Astrocyte (in vitro differentiated cells and primary cell): ENCODE data around the gene FANK1. TPM values are rescaled to one million over a fixed set of nuclear protein-coding genes. Genes with fewer than 3 reads are reported as not detected.

Experiments
- DNase-seq: peaks from one replicate; pipeline ENCODE4 v3.0.0-alpha.2; 2010; ENCODE audit warnings: low read depth
- FAIRE-seq: peaks from 2 replicates; lab custom pipeline; 2011; peaks lifted over from hg19 to GRCh38; lab: Jason Lieb, UNC
- H2AFZ ChIP-seq: 2 replicates; pipeline ENCODE4 v1.6.0; 2012; ENCODE audit warnings: low read depth, low read length, inconsistent platforms
- H3K27ac ChIP-seq: 2 replicates; pipeline ENCODE4 v1.5.1; 2011; ENCODE audit warnings: low read depth, low read length, inconsistent platforms
- H3K27me3 ChIP-seq: 2 replicates; pipeline ENCODE4 v1.6.0; 2011; ENCODE audit warnings: low read length, inconsistent platforms; ENCODE audit not compliant: insufficient read depth
- H3K36me3 ChIP-seq: 2 replicates; pipeline ENCODE4 v1.5.1; 2011; ENCODE audit warnings: low read length, inconsistent platforms; ENCODE audit not compliant: insufficient read depth
- H3K4me1 ChIP-seq: 2 replicates; pipeline ENCODE4 v1.5.1; 2011; ENCODE audit warnings: low read length, inconsistent platforms; ENCODE audit not compliant: insufficient read depth
- H3K4me2 ChIP-seq: 2 replicates; pipeline ENCODE4 v1.6.0; 2012; ENCODE audit warnings: low read length, inconsistent platforms
- H3K4me3 ChIP-seq: 2 replicates; pipeline ENCODE4 v1.5.1; 2011; ENCODE audit warnings: low read depth, mild to moderate bottlenecking, low read length, inconsistent platforms; ENCODE audit not compliant: insufficient read depth
- H3K79me2 ChIP-seq: 2 replicates; pipeline ENCODE4 v1.6.0; 2012; ENCODE audit warnings: mild to moderate bottlenecking, low read length, inconsistent platforms; ENCODE audit not compliant: insufficient read depth
- H3K9ac ChIP-seq: 2 replicates; pipeline ENCODE4 v1.6.0; 2012; ENCODE audit warnings: mild to moderate bottlenecking, low read length, inconsistent platforms
- H3K9me3 ChIP-seq: 2 replicates; pipeline ENCODE4 v1.5.1; 2012; ENCODE audit warnings: low read depth, mild to moderate bottlenecking, low read length, inconsistent platforms; ENCODE audit not compliant: insufficient read depth
- H4K20me1 ChIP-seq: 2 replicates; pipeline ENCODE4 v1.6.0; 2012; ENCODE audit warnings: low read length, inconsistent platforms; ENCODE audit not compliant: insufficient read depth
- H3K27ac Mint-ChIP-seq: one replicate; pipeline ENCODE4 v1.8.0; 2021; ENCODE audit warnings: mild to moderate bottlenecking, mixed read lengths; ENCODE audit not compliant: unreplicated experiment
- H3K27me3 Mint-ChIP-seq: one replicate; pipeline ENCODE4 v1.8.0; 2021; ENCODE audit warnings: low read depth, mixed read lengths; ENCODE audit not compliant: unreplicated experiment
- H3K36me3 Mint-ChIP-seq: one replicate; pipeline ENCODE4 v1.8.0; 2021; ENCODE audit warnings: low read depth, mixed read lengths; ENCODE audit not compliant: unreplicated experiment
- H3K4me1 Mint-ChIP-seq: one replicate; pipeline ENCODE4 v1.8.0; 2021; ENCODE audit warnings: low read depth, mixed read lengths; ENCODE audit not compliant: unreplicated experiment
- H3K4me3 Mint-ChIP-seq: one replicate; pipeline ENCODE4 v1.8.0; 2021; ENCODE audit warnings: mild to moderate bottlenecking, moderate library complexity, mixed read lengths; ENCODE audit not compliant: unreplicated experiment
- H3K9me3 Mint-ChIP-seq: one replicate; pipeline ENCODE4 v1.8.0; 2021; ENCODE audit warnings: mild to moderate bottlenecking, mixed read lengths; ENCODE audit not compliant: unreplicated experiment
- CTCF ChIP-seq: IDR thresholded peaks from 2 replicates; pipeline ENCODE4 v1.5.1; 2011; ENCODE audit warnings: low read depth, mild to moderate bottlenecking, inconsistent platforms, low read length, moderate library complexity; ENCODE audit not compliant: insufficient read depth
- EZH2 ChIP-seq: IDR thresholded peaks from 2 replicates; pipeline ENCODE4 v1.6.1; 2012; ENCODE audit warnings: mild to moderate bottlenecking, low read length, inconsistent platforms; ENCODE audit not compliant: insufficient read depth
- total RNA-seq: library from RNA; stranded (reverse); gene quantifications from 2 replicates; pipeline ENCODE4 v1.2.1, GENCODE V29; 2021

Gene FANK1
- total RNA-seq, 1 donor from 2014 or later: 9.7 TPM

DNA sequence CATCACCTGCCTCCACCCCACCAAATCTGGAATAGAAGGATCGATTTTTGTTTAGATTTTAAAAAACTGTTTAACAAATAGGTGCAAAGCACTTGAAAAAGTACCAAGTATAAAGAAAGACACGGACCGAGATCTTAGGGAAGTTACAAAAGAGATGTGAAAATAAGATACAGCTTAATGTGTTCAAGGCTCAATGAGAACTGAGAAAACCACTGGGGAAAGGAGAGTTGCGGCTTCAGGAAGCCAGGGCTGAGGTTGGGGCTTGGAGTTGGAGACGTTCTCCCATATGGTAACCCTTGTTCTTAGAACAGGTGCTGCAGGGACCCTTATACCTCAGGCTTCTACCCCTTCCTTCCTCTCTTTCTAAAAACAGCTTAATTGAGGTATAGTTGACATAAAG lies 140.2 kb downstream of the FANK1 start:
- H3K36me3 Mint-ChIP-seq: peaks cover 28% of the 10 kb centered on the region
- no peaks in the 10 kb centered on the region for H3K79me2 ChIP-seq
- no peak overlapping the region for H3K27ac Mint-ChIP-seq
- TF ChIP-seq CTCF (no peak), EZH2 (no peak)
- H3K4me1 ChIP-seq: peaks cover under 1% of the 10 kb centered on the region
- no peaks in the 10 kb centered on the region for H3K9me3 ChIP-seq
- peaks cover 4% of the 10 kb centered on the region for H3K9me3 Mint-ChIP-seq
- peaks cover 75% of the 10 kb centered on the region for H3K36me3 ChIP-seq
- no peak overlapping the region for H3K4me3 ChIP-seq
- H3K9ac ChIP-seq: no peak overlapping the region
- H3K27me3 ChIP-seq: no peaks in the 10 kb centered on the region
- FAIRE-seq: no peak
- no peak overlapping the region for H3K27ac ChIP-seq
- no peaks in the 10 kb centered on the region for H3K27me3 Mint-ChIP-seq
- no peak overlapping the region for H2AFZ ChIP-seq
- no peak overlapping the region for H3K4me2 ChIP-seq
- H4K20me1 ChIP-seq: no peaks in the 10 kb centered on the region
- DNase-seq: no peak
- no peak overlapping the region for H3K4me3 Mint-ChIP-seq
- peaks cover 5% of the 10 kb centered on the region for H3K4me1 Mint-ChIP-seq

DNA sequence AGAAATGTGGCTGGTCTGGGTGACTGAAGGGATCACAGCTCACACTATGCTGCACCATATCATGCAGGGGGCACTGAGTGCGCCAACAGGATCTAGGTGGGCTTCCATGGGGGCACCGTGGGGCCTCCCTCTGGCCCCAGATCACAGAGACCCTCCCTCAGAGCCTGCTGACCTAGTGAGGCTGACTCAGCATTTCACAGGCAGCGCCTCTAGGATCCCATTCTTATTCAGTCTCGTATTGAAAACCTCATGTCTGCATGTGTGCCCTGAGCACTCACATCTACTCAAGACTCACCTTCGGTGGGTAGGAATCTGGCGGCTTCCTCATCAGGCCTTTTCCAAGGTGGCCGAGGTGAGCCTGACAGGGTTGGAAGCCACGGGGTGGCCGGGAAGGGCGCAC lies 141.6 kb downstream of the FANK1 start:
- Mint-ChIP-seq H3K27me3 (no peaks in the 10 kb centered on the region), H3K27ac (no peak overlapping the region), H3K4me3 (no peak overlapping the region), H3K9me3 (peaks cover 4% of the 10 kb centered on the region), H3K36me3 (peaks cover 34% of the 10 kb centered on the region), H3K4me1 (peaks cover 13% of the 10 kb centered on the region)
- H3K79me2 ChIP-seq: no peaks in the 10 kb centered on the region
- H3K4me1 ChIP-seq: peaks cover 4% of the 10 kb centered on the region
- no peak overlapping the region for H3K4me2 ChIP-seq
- no peaks in the 10 kb centered on the region for H3K27me3 ChIP-seq
- no peaks in the 10 kb centered on the region for H3K9me3 ChIP-seq
- H3K4me3 ChIP-seq: no peak overlapping the region
- no peak for TF ChIP-seq EZH2
- TF ChIP-seq CTCF: no peak
- H4K20me1 ChIP-seq: no peaks in the 10 kb centered on the region
- H3K27ac ChIP-seq: no peak overlapping the region
- H3K9ac ChIP-seq: no peak overlapping the region
- H2AFZ ChIP-seq: no peak overlapping the region
- DNase-seq (no peak), FAIRE-seq (no peak)
- H3K36me3 ChIP-seq: peaks cover 71% of the 10 kb centered on the region

- peaks cover 22% of the 10 kb centered on the region for H3K36me3 Mint-ChIP-seq
- peaks cover 56% of the 10 kb centered on the region for H3K36me3 ChIP-seq
- peaks cover 13% of the 10 kb centered on the region for H3K4me1 Mint-ChIP-seq
- H3K9ac ChIP-seq: no peak overlapping the region
- no peaks in the 10 kb centered on the region for H3K9me3 Mint-ChIP-seq
- no peak overlapping the region for H3K27ac Mint-ChIP-seq
- H3K4me2 ChIP-seq: no peak overlapping the region
- no peak overlapping the region for H3K4me3 ChIP-seq
- H3K4me1 ChIP-seq: peaks cover 4% of the 10 kb centered on the region
- no peaks in the 10 kb centered on the region for H3K79me2 ChIP-seq
- H2AFZ ChIP-seq: no peak overlapping the region
- H3K27me3 ChIP-seq: no peaks in the 10 kb centered on the region
- no peaks in the 10 kb centered on the region for H3K27me3 Mint-ChIP-seq
- no peaks in the 10 kb centered on the region for H4K20me1 ChIP-seq
- no peak overlapping the region for H3K27ac ChIP-seq
- H3K4me3 Mint-ChIP-seq: no peak overlapping the region
- DNase-seq (no peak), FAIRE-seq (no peak)
- TF ChIP-seq EZH2: no peak
- no peak for TF ChIP-seq CTCF
- no peaks in the 10 kb centered on the region for H3K9me3 ChIP-seq
Observed at GRCh38 chr10:126041117-126041516, 144.8 kb downstream of the FANK1 start.
